ENCODE results near the gene MED29. TPM values are rescaled to one million over a fixed set of nuclear protein-coding genes. Genes with fewer than 3 reads are reported as not detected.

Gene MED29
- total and polyA plus RNA-seq, 2 of the 13 experiments (the other 11 are each of a cell fraction or from before 2014, with no cell fraction given), result 14.0 to 19.7 TPM

DNA sequence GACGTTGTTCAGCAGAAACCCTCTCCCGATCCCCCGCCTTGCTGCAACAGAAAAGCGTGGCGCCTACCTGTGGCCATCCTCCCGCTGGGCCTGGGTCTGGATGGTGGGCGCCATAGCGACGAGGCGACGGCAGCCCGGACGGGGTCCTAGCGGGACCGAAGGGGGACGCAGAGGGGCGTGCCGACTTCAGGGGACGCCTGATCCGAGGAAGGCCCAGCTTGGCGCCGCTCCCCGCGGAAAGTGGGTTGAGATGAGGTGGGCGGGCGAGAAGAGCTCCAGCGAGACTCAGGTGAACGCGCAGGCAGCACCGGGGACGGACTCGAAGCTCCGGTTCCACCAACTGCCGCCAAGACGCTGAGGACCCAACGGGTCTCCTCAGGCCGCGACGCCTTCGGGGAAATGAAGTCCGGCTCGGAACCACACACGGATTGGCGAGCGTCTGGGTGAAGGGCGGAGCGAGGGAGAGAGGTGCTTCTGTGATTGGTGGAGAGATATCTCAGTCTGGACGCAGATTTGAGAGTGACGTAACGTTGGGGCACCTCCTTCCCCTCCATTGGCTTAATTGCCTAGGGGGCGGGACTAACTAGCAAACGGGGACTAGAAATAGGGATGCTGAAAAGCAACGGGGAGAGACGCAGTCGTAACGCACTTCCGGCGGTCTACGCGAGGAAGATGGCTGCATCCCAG, at the start of gene MED29, which contains the start of gene PAF1 (continued):
- TF ChIP-seq PAX8 (CRISPR knock-in tag; IDR thresholded peaks at IDR 0.05; ENCODE audit: borderline replicate concordance) (peak; percentile 59; the same call in 1 of the 2 replicates), SRSF1 (optimal IDR thresholded peaks at IDR 0.05; ENCODE audit: low read depth, low read length) (no peak), GTF3A (CRISPR knock-in tag; conservative IDR thresholded peaks at IDR 0.05) (peak; percentile 96), MXI1 (IDR thresholded peaks at IDR 0.05; ENCODE audit: borderline replicate concordance, low read depth, low read length) (peak; percentile 13; the same call in 1 of the 3 replicates), SETDB1 (CRISPR knock-in tag; IDR thresholded peaks at IDR 0.05; ENCODE audit: borderline replicate concordance) (no peak), ZNF510 (CRISPR knock-in tag; IDR thresholded peaks at IDR 0.05; ENCODE audit: low read depth) (0 out of 2 replicates have a peak, but pooled peaks have one; percentile 8), KDM1A (CRISPR knock-in tag; IDR thresholded peaks at IDR 0.05) (peak; percentile 11; the same call in 1 of the 2 replicates), ATF7 (IDR thresholded peaks at IDR 0.05) (peak; percentile 93), ATF7 (CRISPR knock-in tag; IDR thresholded peaks at IDR 0.05) (peak; percentile 76), CBFB (CRISPR knock-in tag; IDR thresholded peaks at IDR 0.05) (peak; percentile 26; the same call in 1 of the 2 replicates), ZFP36L1 (CRISPR knock-in tag; IDR thresholded peaks at IDR 0.05) (0 out of 2 replicates have a peak, but pooled peaks have one; percentile 17), ZNF121 (CRISPR knock-in tag; IDR thresholded peaks at IDR 0.05) (no peak), CENPX (CRISPR knock-in tag; IDR thresholded peaks at IDR 0.05) (no peak), MBD4 (IDR thresholded peaks at IDR 0.05; ENCODE audit: borderline replicate concordance, low read length) (no peak), IKZF4 (CRISPR knock-in tag; IDR thresholded peaks at IDR 0.05; ENCODE audit: borderline replicate concordance, low read depth, not compliant biosample characterization) (no peak), ZNF615 (CRISPR knock-in tag; IDR thresholded peaks at IDR 0.05; ENCODE audit: borderline replicate concordance) (no peak)
- TF ChIP-seq, protein P1, sequence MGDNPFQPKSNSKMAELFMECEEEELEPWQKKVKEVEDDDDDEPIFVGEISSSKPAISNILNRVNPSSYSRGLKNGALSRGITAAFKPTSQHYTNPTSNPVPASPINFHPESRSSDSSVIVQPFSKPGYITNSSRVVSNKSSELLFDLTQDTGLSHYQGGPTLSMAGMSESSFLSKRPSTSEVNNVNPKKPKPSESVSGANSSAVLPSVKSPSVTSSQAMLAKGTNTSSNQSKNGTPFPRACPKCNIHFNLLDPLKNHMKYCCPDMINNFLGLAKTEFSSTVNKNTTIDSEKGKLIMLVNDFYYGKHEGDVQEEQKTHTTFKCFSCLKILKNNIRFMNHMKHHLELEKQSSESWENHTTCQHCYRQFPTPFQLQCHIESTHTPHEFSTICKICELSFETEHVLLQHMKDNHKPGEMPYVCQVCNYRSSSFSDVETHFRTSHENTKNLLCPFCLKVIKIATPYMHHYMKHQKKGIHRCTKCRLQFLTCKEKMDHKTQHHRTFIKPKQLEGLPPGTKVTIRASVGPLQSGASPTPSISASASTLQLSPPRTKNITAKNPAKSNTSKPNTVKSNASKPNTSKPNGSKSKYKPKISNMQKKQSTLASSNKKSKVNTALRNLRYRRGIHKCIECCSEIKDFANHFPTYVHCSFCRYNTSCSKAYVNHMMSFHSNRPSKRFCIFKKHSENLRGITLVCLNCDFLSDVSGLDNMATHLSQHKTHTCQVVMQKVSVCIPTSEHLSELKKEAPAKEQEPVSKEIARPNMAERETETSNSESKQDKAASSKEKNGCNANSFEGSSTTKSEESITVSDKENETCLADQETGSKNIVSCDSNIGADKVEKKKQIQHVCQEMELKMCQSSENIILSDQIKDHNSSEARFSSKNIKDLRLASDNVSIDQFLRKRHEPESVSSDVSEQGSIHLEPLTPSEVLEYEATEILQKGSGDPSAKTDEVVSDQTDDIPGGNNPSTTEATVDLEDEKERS (CRISPR knock-in tag; IDR thresholded peaks at IDR 0.05), result peak; percentile 0; the same call in 1 of the 2 replicates
- TF ChIP-seq, protein P2, sequence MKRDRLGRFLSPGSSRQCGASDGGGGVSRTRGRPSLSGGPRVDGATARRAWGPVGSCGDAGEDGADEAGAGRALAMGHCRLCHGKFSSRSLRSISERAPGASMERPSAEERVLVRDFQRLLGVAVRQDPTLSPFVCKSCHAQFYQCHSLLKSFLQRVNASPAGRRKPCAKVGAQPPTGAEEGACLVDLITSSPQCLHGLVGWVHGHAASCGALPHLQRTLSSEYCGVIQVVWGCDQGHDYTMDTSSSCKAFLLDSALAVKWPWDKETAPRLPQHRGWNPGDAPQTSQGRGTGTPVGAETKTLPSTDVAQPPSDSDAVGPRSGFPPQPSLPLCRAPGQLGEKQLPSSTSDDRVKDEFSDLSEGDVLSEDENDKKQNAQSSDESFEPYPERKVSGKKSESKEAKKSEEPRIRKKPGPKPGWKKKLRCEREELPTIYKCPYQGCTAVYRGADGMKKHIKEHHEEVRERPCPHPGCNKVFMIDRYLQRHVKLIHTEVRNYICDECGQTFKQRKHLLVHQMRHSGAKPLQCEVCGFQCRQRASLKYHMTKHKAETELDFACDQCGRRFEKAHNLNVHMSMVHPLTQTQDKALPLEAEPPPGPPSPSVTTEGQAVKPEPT (CRISPR knock-in tag; IDR thresholded peaks at IDR 0.05; ENCODE audit: low read depth), result 0 out of 2 replicates have a peak, but pooled peaks have one; percentile 27
- TF ChIP-seq, protein P3, sequence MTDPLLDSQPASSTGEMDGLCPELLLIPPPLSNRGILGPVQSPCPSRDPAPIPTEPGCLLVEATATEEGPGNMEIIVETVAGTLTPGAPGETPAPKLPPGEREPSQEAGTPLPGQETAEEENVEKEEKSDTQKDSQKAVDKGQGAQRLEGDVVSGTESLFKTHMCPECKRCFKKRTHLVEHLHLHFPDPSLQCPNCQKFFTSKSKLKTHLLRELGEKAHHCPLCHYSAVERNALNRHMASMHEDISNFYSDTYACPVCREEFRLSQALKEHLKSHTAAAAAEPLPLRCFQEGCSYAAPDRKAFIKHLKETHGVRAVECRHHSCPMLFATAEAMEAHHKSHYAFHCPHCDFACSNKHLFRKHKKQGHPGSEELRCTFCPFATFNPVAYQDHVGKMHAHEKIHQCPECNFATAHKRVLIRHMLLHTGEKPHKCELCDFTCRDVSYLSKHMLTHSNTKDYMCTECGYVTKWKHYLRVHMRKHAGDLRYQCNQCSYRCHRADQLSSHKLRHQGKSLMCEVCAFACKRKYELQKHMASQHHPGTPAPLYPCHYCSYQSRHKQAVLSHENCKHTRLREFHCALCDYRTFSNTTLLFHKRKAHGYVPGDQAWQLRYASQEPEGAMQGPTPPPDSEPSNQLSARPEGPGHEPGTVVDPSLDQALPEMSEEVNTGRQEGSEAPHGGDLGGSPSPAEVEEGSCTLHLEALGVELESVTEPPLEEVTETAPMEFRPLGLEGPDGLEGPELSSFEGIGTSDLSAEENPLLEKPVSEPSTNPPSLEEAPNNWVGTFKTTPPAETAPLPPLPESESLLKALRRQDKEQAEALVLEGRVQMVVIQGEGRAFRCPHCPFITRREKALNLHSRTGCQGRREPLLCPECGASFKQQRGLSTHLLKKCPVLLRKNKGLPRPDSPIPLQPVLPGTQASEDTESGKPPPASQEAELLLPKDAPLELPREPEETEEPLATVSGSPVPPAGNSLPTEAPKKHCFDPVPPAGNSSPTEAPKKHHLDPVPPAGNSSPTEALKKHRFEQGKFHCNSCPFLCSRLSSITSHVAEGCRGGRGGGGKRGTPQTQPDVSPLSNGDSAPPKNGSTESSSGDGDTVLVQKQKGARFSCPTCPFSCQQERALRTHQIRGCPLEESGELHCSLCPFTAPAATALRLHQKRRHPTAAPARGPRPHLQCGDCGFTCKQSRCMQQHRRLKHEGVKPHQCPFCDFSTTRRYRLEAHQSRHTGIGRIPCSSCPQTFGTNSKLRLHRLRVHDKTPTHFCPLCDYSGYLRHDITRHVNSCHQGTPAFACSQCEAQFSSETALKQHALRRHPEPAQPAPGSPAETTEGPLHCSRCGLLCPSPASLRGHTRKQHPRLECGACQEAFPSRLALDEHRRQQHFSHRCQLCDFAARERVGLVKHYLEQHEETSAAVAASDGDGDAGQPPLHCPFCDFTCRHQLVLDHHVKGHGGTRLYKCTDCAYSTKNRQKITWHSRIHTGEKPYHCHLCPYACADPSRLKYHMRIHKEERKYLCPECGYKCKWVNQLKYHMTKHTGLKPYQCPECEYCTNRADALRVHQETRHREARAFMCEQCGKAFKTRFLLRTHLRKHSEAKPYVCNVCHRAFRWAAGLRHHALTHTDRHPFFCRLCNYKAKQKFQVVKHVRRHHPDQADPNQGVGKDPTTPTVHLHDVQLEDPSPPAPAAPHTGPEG (CRISPR knock-in tag; IDR thresholded peaks at IDR 0.05), result peak; percentile 67

Measured in HepG2 (cell line).